Stimulated activated naive CD8-positive, alpha-beta T cell treated with anti-CD3 and anti-CD28 coated beads, Interleukin-15, Interleukin-2, amounts not matched to agents 100 ng/mL and 50 ng/mL, for 24 hours (primary cell): ENCODE measurements around the gene MSL3.
A peak's percentile ranks its signal among the peaks of the same experiment; 100 is the strongest.

Experiments used
- H3K27ac Mint-ChIP-seq: one replicate; pipeline ENCODE4 v1.8.0; 2021; ENCODE audit warnings: mild to moderate bottlenecking, mixed read lengths
- H3K27me3 Mint-ChIP-seq: one replicate; pipeline ENCODE4 v1.8.0; 2021; ENCODE audit warnings: mixed read lengths
- H3K36me3 Mint-ChIP-seq: one replicate; pipeline ENCODE4 v1.8.0; 2021; ENCODE audit warnings: low read depth, mixed read lengths
- H3K4me1 Mint-ChIP-seq: one replicate; pipeline ENCODE4 v1.8.0; 2021; ENCODE audit warnings: low read depth, mixed read lengths
- H3K4me3 Mint-ChIP-seq: one replicate; pipeline ENCODE4 v1.8.0; 2021; ENCODE audit warnings: mild to moderate bottlenecking, mixed read lengths
- H3K9me3 Mint-ChIP-seq: one replicate; pipeline ENCODE4 v1.8.0; 2021; ENCODE audit warnings: mixed read lengths

The MSL3 gene

GRCh38 chrX:11757719-11758399, at the start of gene MSL3:
MSL3 (plus strand) TSS chrX:11758237; CDS start chrX:11758264, 27 bp downstream.
- Mint-ChIP-seq H3K4me3 (peak within 1 kb of the TSS; percentile 94), H3K36me3 (peaks cover 18% of the 10 kb centered on the region), H3K27me3 (no peaks in the 10 kb centered on the region)

DNA sequence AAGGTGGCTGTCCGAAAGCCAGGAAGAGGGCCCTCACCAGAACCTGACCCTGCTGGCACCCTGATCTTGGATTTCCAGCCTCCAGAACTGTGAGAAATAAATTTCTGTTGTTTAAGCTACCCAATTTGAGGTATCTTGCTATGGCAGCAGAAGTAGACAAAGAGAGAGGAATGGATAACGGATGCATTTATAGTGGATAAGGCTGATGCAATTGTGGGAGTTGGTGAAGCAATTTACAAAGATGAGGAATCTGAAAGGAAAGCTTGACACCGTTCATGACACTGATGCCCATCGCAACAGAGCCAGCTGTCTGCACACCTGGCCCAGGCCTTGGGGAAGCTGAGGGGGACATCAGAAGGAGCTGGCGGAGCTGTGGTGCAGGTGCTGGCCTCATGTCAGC, 35.7 kb upstream of the MSL3 start:
- H3K9me3 Mint-ChIP-seq, result no peaks in the 10 kb centered on the region
- no peaks in the 10 kb centered on the region for H3K4me1 Mint-ChIP-seq
- H3K27me3 Mint-ChIP-seq, result no peaks in the 10 kb centered on the region
- H3K4me3 Mint-ChIP-seq, result no peak overlapping the region
- H3K27ac Mint-ChIP-seq, result no peak overlapping the region
- H3K36me3 Mint-ChIP-seq, result no peaks in the 10 kb centered on the region

More at GRCh38 chrX:11757719-11758399, at the start of gene MSL3:
- H3K27ac Mint-ChIP-seq, result peak within 1 kb of the TSS; percentile 96
- H3K9me3 Mint-ChIP-seq, result no peaks in the 10 kb centered on the region
- H3K4me1 Mint-ChIP-seq, result peaks cover 24% of the 10 kb centered on the region

DNA sequence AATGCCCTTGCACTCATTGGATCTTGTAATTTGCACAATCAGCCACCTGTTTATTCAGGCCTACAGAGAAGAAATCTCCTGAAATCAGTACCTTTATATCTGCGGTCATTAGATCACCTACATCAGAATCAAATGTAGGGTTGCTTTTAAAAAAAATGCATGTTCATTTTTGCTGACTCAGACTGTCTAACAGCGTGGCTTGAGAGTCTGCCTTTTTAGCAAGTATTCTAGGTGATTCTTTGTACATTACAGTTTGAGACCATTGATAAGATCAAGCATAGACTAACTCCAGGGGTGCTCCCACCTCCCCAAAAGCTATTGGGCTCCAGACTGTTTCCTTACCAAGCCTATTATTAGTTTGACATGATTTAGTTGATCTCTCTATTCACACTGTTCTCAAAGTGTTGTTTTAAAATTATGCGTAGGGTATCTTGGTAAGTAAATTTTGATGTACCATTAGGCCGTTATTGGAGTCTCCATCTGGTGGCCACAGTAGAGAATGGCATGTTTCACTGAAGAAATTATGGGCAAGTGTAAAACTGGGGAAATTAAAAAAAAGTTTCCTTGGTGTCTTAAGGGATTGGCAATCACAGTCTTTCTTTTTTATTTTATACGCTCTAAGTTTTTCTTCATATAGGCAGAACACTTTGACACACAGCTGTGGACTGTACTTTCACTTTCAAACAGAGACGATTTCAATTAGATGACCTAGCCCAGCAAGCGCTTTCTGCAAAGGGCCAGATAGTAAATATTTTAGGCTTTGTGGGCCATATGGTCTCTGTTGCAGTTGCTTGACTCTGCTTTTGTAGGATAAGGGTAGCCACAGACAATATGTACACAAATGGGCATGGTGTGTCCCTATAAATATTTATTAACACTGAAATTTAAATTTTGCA, 33.7 kb upstream of the MSL3 start:
- Mint-ChIP-seq H3K4me1 (no peaks in the 10 kb centered on the region), H3K36me3 (no peaks in the 10 kb centered on the region), H3K4me3 (no peak overlapping the region)

GRCh38 chrX:11725631-11726442, 32.2 kb upstream of the MSL3 start:
- H3K4me3 Mint-ChIP-seq, result no peak overlapping the region
- H3K36me3 Mint-ChIP-seq, result no peaks in the 10 kb centered on the region
- H3K9me3 Mint-ChIP-seq, result no peaks in the 10 kb centered on the region
- H3K4me1 Mint-ChIP-seq, result no peaks in the 10 kb centered on the region
- H3K27ac Mint-ChIP-seq, result no peak overlapping the region
- H3K27me3 Mint-ChIP-seq, result peaks cover 4% of the 10 kb centered on the region

More for the DNA sequence above, 33.7 kb upstream of the MSL3 start:
- Mint-ChIP-seq H3K27ac (no peak overlapping the region), H3K27me3 (no peaks in the 10 kb centered on the region), H3K9me3 (no peaks in the 10 kb centered on the region)

DNA sequence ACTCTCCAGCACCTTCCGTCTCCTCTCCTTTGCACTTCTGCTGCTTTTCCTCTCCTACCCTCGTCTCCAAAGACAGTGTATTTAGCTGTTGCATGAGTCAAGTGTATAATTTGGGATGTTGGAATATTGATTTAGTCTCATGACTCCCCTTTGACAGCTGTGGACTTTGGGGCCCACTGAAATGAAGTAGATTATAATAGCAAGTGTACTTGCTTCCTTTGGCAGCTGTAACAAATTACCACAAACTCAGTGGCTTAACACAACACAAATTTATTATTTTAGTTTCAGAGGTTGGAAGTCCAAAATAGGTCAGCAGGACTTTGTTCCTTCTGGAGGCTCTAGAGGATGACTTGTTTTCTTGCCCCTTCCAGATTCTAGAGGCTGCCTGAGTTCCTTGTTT, 29.5 kb upstream of the MSL3 start:
- Mint-ChIP-seq H3K9me3 (no peaks in the 10 kb centered on the region), H3K27ac (no peak overlapping the region), H3K27me3 (peaks cover 12% of the 10 kb centered on the region), H3K4me3 (no peak overlapping the region), H3K4me1 (no peaks in the 10 kb centered on the region), H3K36me3 (no peaks in the 10 kb centered on the region)

GRCh38 chrX:11733614-11734013, 24.4 kb upstream of the MSL3 start:
- Mint-ChIP-seq H3K27ac (no peak overlapping the region), H3K4me3 (no peak overlapping the region), H3K4me1 (no peaks in the 10 kb centered on the region), H3K9me3 (no peaks in the 10 kb centered on the region), H3K36me3 (no peaks in the 10 kb centered on the region), H3K27me3 (peaks cover 12% of the 10 kb centered on the region)

- Mint-ChIP-seq H3K4me1 (no peaks in the 10 kb centered on the region), H3K27ac (no peak overlapping the region), H3K9me3 (no peaks in the 10 kb centered on the region), H3K27me3 (peaks cover 11% of the 10 kb centered on the region), H3K4me3 (no peak overlapping the region), H3K36me3 (no peaks in the 10 kb centered on the region)
Observed at GRCh38 chrX:11739776-11740175, 18.3 kb upstream of the MSL3 start.

GRCh38 chrX:11740794-11741193, 17.2 kb upstream of the MSL3 start:
- Mint-ChIP-seq H3K27me3 (peaks cover 11% of the 10 kb centered on the region), H3K36me3 (no peaks in the 10 kb centered on the region), H3K27ac (no peak overlapping the region), H3K4me1 (no peaks in the 10 kb centered on the region), H3K4me3 (no peak overlapping the region), H3K9me3 (no peaks in the 10 kb centered on the region)

DNA sequence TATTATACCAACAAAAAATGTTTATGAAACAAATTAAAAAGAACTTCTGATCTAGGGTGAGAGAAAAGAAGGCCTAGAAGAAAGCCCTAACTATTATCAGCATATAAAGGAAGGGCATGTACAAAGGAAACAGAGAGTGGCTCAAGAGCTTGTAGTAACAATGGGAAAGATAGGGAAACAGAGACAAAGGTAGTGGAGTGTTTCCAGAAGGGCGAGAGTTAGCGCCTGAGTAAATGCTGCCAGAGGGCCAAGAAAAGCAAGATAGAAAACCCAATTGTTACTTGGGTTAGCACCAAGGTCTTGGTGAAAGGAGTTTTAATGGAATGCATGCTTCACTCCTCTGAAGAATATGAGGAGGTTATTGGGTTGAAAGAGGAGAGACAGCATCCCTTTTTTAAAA, 16.5 kb upstream of the MSL3 start:
- Mint-ChIP-seq H3K27me3 (peaks cover 11% of the 10 kb centered on the region), H3K27ac (no peak overlapping the region), H3K36me3 (no peaks in the 10 kb centered on the region), H3K4me3 (no peak overlapping the region), H3K9me3 (no peaks in the 10 kb centered on the region), H3K4me1 (no peaks in the 10 kb centered on the region)

- Mint-ChIP-seq H3K4me3 (no peak overlapping the region), H3K9me3 (no peaks in the 10 kb centered on the region), H3K4me1 (no peaks in the 10 kb centered on the region), H3K27ac (no peak overlapping the region), H3K36me3 (no peaks in the 10 kb centered on the region), H3K27me3 (peaks cover 7% of the 10 kb centered on the region)
Observed at GRCh38 chrX:11745881-11746280, 12.2 kb upstream of the MSL3 start.

DNA sequence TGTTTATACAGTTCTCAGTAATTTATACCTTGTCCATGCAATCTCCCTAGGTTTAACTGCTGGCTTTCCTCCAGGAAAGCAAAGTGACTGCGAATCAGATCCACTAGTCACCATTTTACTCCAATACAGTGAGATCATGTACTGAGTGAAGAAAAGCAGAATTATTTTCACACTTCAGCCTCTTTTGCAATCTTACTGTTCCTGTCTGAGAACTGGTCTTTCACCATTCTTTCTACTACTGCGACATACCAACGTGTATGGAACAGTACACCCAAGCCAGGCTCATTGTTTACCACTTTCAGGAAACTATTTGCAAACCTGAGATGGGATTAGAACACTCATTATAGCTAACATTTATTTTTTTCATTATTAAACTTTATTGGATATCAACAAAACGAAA, 8.0 kb upstream of the MSL3 start:
- H3K27ac Mint-ChIP-seq, result no peak overlapping the region
- no peaks in the 10 kb centered on the region for H3K4me1 Mint-ChIP-seq
- H3K4me3 Mint-ChIP-seq, result no peak overlapping the region
- no peaks in the 10 kb centered on the region for H3K27me3 Mint-ChIP-seq
- no peaks in the 10 kb centered on the region for H3K9me3 Mint-ChIP-seq
- no peaks in the 10 kb centered on the region for H3K36me3 Mint-ChIP-seq

- Mint-ChIP-seq H3K27me3 (no peaks in the 10 kb centered on the region), H3K9me3 (no peaks in the 10 kb centered on the region), H3K36me3 (no peaks in the 10 kb centered on the region)
Observed at GRCh38 chrX:11750694-11751093, 7.3 kb upstream of the MSL3 start.

DNA sequence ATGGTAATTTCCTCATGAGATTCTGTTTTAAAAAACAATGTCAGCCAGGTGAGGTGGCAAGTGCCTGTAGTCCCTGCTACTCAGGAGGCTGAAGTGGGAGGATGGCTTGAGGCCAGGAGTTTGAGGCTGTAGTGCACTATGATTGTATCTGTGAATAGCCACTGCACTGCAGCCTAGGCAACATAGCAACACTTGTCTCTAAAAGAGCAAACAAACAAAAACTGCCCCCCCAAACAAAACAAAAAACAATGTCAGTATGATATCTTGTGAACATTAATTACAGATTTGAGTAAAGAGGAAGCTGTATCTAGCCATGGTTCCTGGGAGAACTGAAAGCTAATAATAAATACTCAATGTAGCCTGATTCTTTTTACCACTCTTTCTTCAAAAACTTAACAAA, 6.8 kb upstream of the MSL3 start:
- Mint-ChIP-seq H3K36me3 (no peaks in the 10 kb centered on the region), H3K27ac (no peak overlapping the region), H3K27me3 (no peaks in the 10 kb centered on the region), H3K4me1 (no peaks in the 10 kb centered on the region), H3K9me3 (no peaks in the 10 kb centered on the region), H3K4me3 (no peak overlapping the region)

More at GRCh38 chrX:11750694-11751093, 7.3 kb upstream of the MSL3 start:
- H3K4me3 Mint-ChIP-seq, result no peak overlapping the region
- H3K27ac Mint-ChIP-seq, result no peak overlapping the region
- H3K4me1 Mint-ChIP-seq, result no peaks in the 10 kb centered on the region

GRCh38 chrX:11753668-11754067, 4.4 kb upstream of the MSL3 start:
- H3K27me3 Mint-ChIP-seq, result no peaks in the 10 kb centered on the region
- no peak overlapping the region for H3K4me3 Mint-ChIP-seq
- H3K36me3 Mint-ChIP-seq, result no peaks in the 10 kb centered on the region
- peaks cover 10% of the 10 kb centered on the region for H3K4me1 Mint-ChIP-seq
- H3K9me3 Mint-ChIP-seq, result no peaks in the 10 kb centered on the region
- no peak overlapping the region for H3K27ac Mint-ChIP-seq
